HFFc6 (cell line): ENCODE measurements around the gene ZNF101. TPM values are rescaled to one million over a fixed set of nuclear protein-coding genes. Genes with fewer than 3 reads are reported as not detected.

Experiments
- DNase-seq: peaks from one replicate; pipeline ENCODE4 v3.0.0-alpha.2; 2018
- H3K27ac Mint-ChIP-seq: 2 replicates; pipeline ENCODE4 v1.8.0; 2020; ENCODE audit warnings: mild to moderate bottlenecking, mixed read lengths
- H3K27me3 Mint-ChIP-seq: 2 replicates; pipeline ENCODE4 v1.8.0; 2021; ENCODE audit warnings: mild to moderate bottlenecking, moderate library complexity, mixed read lengths; ENCODE audit not compliant: insufficient read depth
- H3K36me3 Mint-ChIP-seq: 2 replicates; pipeline ENCODE4 v1.8.0; 2021; ENCODE audit warnings: low read depth, mixed read lengths
- H3K4me1 Mint-ChIP-seq: 2 replicates; pipeline ENCODE4 v1.8.0; 2020; ENCODE audit warnings: low read depth, mixed read lengths
- H3K4me3 Mint-ChIP-seq: 2 replicates; pipeline ENCODE4 v1.8.0; 2020; ENCODE audit warnings: mild to moderate bottlenecking, moderate library complexity, mixed read lengths
- H3K9me3 Mint-ChIP-seq: 2 replicates; pipeline ENCODE4 v1.8.0; 2020; ENCODE audit warnings: mild to moderate bottlenecking, mixed read lengths
- long read RNA-seq: library from polyadenylated mRNA; unstranded; transcript quantifications from one replicate; pipeline ENCODE4 v2.0.0, GENCODE V29; 2019
- total RNA-seq, 6 experiments: library from RNA; stranded (reverse); fragmentation: NEBNext Ultra II Directional; extraction: Animal tissue kit (Norgen Biotek cat#: 25700); gene quantifications; 2 replicates in 1 of 6; 3 replicates in 5 of 6; pipeline ENCODE4 v1.2.3, GENCODE V29; 2021
- TF ChIP-seq, protein P1 (sequence below): fragments of 200-600 bp; sonication (generic); IDR thresholded peaks from 2 replicates; pipeline ENCODE4 v1.5.0; 2021; ENCODE audit warnings: antibody characterized with exemption, mild to moderate bottlenecking

ZNF101 gene
- total RNA-seq: 1 to 10 TPM; 6.8 to 8.5 (median 7.2) TPM
- long read RNA-seq, full-length matches to known transcripts: 1 of 3 reads
- long read RNA-seq, partial matches to known transcripts: 0 of 3 reads
- long read RNA-seq, other reads (novel, unspliced or antisense): 2 of 3 reads

DNA sequence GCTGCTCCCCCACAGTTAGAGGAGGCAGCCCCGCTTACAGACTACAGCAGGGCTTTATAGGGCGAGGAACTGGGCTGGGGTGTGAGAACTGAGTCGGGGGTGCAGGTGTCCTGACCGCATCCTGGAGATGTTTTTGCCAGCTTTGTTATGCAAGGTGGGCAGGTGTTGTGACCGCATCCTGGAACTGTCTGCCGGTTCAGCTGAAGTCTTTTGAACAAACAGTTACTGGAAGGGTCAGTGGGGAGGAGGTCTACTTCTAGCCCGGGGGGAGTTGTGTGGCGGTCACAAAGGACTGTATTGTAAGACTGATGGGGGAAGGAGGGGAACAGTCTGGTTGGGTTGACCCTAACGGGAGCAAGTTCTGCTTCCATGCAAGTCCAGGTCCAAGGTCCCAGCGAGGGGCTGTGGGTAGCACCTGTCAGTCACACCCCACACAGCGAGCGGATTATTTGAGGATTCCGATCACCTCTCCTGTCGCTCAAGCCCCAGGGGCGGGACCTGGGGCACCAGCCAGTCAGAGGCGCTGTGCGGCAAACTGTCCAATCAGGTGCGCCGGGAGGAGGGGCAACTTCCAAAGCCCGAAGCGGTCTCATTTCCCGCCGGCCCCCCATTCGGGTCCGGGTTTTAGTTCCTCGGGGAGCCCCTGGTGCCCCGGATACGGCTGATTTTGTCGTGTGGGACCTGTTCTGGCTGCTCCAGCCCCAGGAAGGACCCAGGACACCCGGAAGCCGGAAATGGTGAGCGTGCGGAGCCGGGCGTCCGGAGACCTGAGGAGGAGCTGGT lies at the start of gene ZNF101:
TSS of gene ZNF101 (plus strand) at position 610 of the 783 bp plus-strand sequence. CDS start at position 735, 125 bp downstream.
- peak; percentile 90 for DNase-seq
- Mint-ChIP-seq H3K27me3 (no peaks in the 10 kb centered on the region; the same call in none of the 2 replicates), H3K36me3 (peaks cover 18% of the 10 kb centered on the region), H3K4me1 (peaks cover 14% of the 10 kb centered on the region), H3K9me3 (peaks cover 4% of the 10 kb centered on the region; the same call in 1 of the 2 replicates), H3K4me3 (peak within 1 kb of the TSS; percentile 87), H3K27ac (peak within 1 kb of the TSS; percentile 80)
- TF ChIP-seq, protein P1, sequence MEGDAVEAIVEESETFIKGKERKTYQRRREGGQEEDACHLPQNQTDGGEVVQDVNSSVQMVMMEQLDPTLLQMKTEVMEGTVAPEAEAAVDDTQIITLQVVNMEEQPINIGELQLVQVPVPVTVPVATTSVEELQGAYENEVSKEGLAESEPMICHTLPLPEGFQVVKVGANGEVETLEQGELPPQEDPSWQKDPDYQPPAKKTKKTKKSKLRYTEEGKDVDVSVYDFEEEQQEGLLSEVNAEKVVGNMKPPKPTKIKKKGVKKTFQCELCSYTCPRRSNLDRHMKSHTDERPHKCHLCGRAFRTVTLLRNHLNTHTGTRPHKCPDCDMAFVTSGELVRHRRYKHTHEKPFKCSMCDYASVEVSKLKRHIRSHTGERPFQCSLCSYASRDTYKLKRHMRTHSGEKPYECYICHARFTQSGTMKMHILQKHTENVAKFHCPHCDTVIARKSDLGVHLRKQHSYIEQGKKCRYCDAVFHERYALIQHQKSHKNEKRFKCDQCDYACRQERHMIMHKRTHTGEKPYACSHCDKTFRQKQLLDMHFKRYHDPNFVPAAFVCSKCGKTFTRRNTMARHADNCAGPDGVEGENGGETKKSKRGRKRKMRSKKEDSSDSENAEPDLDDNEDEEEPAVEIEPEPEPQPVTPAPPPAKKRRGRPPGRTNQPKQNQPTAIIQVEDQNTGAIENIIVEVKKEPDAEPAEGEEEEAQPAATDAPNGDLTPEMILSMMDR: peak; percentile 20; the same call in 1 of the 2 replicates

DNA sequence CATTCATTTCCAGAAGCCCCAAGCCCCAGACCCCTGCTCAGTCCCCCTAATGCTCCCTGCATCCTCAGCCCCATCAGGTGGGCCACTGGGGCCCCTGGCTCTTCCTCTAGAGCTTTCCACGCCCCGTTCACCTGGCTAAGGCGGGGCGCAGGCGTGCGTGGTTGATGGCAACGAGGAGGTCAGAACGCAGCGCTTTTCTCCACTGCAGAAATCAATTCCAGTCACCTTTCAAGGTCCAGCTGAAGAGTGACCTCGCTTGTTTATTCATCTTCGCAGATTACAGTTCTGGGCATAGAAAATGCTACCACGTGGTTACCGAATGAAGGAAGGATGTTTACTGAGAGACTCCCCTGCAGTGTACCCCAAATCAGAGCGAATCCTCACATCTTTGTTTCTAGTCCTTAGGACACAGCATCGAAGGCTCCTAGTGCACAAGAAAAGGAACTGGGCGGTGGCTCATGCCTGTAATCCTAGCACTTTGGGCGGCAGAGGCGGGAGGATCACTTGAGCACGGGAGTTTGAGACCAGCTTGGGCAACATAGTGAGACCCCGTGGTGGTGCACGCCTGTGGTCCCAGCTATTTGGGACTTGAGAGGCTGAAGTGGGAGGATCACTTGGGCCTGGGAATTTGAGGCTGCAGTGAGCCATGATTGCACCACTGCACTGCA lies 49.3 kb upstream of the ZNF101 start:
- no peak overlapping the region for H3K27ac Mint-ChIP-seq
- H3K4me3 Mint-ChIP-seq: peak overlapping the region; percentile 74
- peaks cover 26% of the 10 kb centered on the region for H3K4me1 Mint-ChIP-seq
- DNase-seq: no peak
- H3K9me3 Mint-ChIP-seq: no peaks in the 10 kb centered on the region
- H3K27me3 Mint-ChIP-seq: peaks cover 7% of the 10 kb centered on the region
- TF ChIP-seq, protein P1: no peak
- no peaks in the 10 kb centered on the region for H3K36me3 Mint-ChIP-seq

- Mint-ChIP-seq H3K4me1 (peaks cover 26% of the 10 kb centered on the region), H3K9me3 (no peaks in the 10 kb centered on the region), H3K27ac (no peak overlapping the region), H3K4me3 (no peak overlapping the region), H3K27me3 (peaks cover 7% of the 10 kb centered on the region), H3K36me3 (no peaks in the 10 kb centered on the region)
- no peak for DNase-seq
- TF ChIP-seq, protein P1: no peak
These were observed 48.8 kb upstream of the ZNF101 start for GRCh38 chr19:19619849-19620210.

GRCh38 chr19:19623383-19623782 lies 45.3 kb upstream of the ZNF101 start:
- TF ChIP-seq, protein P1: no peak
- peaks cover 17% of the 10 kb centered on the region for H3K4me1 Mint-ChIP-seq
- no peaks in the 10 kb centered on the region for H3K36me3 Mint-ChIP-seq
- H3K27ac Mint-ChIP-seq: no peak overlapping the region
- H3K27me3 Mint-ChIP-seq: peaks cover 15% of the 10 kb centered on the region
- no peaks in the 10 kb centered on the region for H3K9me3 Mint-ChIP-seq
- H3K4me3 Mint-ChIP-seq: no peak overlapping the region
- no peak for DNase-seq

- no peak for DNase-seq
- Mint-ChIP-seq H3K36me3 (no peaks in the 10 kb centered on the region), H3K4me3 (no peak overlapping the region), H3K27ac (no peak overlapping the region), H3K27me3 (peaks cover 13% of the 10 kb centered on the region), H3K9me3 (no peaks in the 10 kb centered on the region), H3K4me1 (peaks cover 12% of the 10 kb centered on the region)
- TF ChIP-seq, protein P1: no peak
These were observed 44.5 kb upstream of the ZNF101 start for GRCh38 chr19:19624032-19624570.
